ENCODE measurements around the gene CCDC85A. TPM values are rescaled to one million over a fixed set of nuclear protein-coding genes. Genes with fewer than 3 reads are reported as not detected.
"Not testable (repeated sequence)": the region's sequence is repeated elsewhere in the genome, so short reads cannot be mapped to it uniquely, and the experiment has no call there.

CCDC85A gene
- total RNA-seq (not detected), polyA plus RNA-seq (not detected)

GRCh38 chr2:56183643-56184499 is at the start of gene CCDC85A:
TSS of gene CCDC85A (plus strand) at chr2:56183990. CDS start at chr2:56184625, 635 bp downstream.
- H3K27ac ChIP-seq (ENCODE audit: insufficient read depth, low read length, poor library complexity, severe bottlenecking): no peak within 1 kb of the TSS
- H3K9me3 ChIP-seq (ENCODE audit: control insufficient read depth in 2 of 2, low read length in 2 of 2): no peaks in the 10 kb centered on the region
- peaks cover 13% of the 10 kb centered on the region for H3K27me3 ChIP-seq (ENCODE audit: control insufficient read depth, insufficient read depth, low read length)
- H3K27me3 Mint-ChIP-seq: peaks cover 67% of the 10 kb centered on the region
- no peak within 1 kb of the TSS for H3K4me3 ChIP-seq (ENCODE audit: low read depth, low read length)
- peak within 1 kb of the TSS in 2 of 4 donors; percentile 14 to 50 for H3K4me3 Mint-ChIP-seq
- peaks cover 0 to 15% (median 2%) of the 10 kb centered on the region in 4 donors for H3K4me1 Mint-ChIP-seq
- no peaks in the 10 kb centered on the region for H3K36me3 Mint-ChIP-seq
- ATAC-seq (ENCODE audit: low read depth in 2 of 2) (peak; percentile 49 to 55), DNase-seq (peak; percentile 6 to 62 (median 26))
- H3K9me3 Mint-ChIP-seq: peaks cover 0 to 4% (median 0%) of the 10 kb centered on the region in 7 donors
- H3K36me3 ChIP-seq (ENCODE audit: control insufficient read depth, insufficient read depth, low read length): no peaks in the 10 kb centered on the region
- H3K27ac Mint-ChIP-seq: no peak within 1 kb of the TSS
- peaks cover 7% of the 10 kb centered on the region for H3K4me1 ChIP-seq (ENCODE audit: control insufficient read depth, insufficient read depth, low read length, poor library complexity, severe bottlenecking)

DNA sequence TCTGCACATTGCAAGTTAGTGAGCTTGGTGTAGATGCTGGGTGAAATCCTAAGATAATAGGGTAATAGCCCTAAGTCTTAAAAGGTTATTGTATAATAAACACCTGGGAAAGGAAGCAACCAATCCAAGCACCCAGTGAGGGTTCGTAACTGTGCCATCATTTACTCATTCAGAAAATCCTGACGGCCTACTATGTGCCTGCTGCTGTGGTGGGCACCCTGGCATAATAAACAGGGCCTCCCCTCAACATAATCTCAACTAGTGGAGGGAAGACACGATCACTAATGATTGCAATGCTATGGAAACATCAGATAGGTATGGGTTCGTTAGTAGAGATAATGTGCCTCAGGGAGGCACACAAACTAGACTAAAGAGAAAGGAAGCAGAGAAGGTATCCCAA is 48.9 kb upstream of the CCDC85A start:
- Histone ChIP-seq H3K4me1 (ENCODE audit: control insufficient read depth, insufficient read depth, low read length, poor library complexity, severe bottlenecking) (no peaks in the 10 kb centered on the region), H3K27ac (ENCODE audit: insufficient read depth, low read length, poor library complexity, severe bottlenecking) (no peak overlapping the region), H3K36me3 (ENCODE audit: control insufficient read depth, insufficient read depth, low read length) (no peaks in the 10 kb centered on the region), H3K4me3 (ENCODE audit: low read depth, low read length) (no peak overlapping the region), H3K9me3 (ENCODE audit: control insufficient read depth in 2 of 2, low read length in 2 of 2) (no peaks in the 10 kb centered on the region), H3K27me3 (ENCODE audit: control insufficient read depth, insufficient read depth, low read length) (no peaks in the 10 kb centered on the region)
- ATAC-seq (ENCODE audit: low read depth in 2 of 2) (no peak), DNase-seq (no peak)
- no peaks in the 10 kb centered on the region for H3K4me1 Mint-ChIP-seq
- no peak overlapping the region for H3K27ac Mint-ChIP-seq
- no peak overlapping the region for H3K4me3 Mint-ChIP-seq
- H3K9me3 Mint-ChIP-seq: peaks cover 0 to 9% (median 0%) of the 10 kb centered on the region in 7 donors
- no peaks in the 10 kb centered on the region for H3K27me3 Mint-ChIP-seq
- H3K36me3 Mint-ChIP-seq: no peaks in the 10 kb centered on the region

DNA sequence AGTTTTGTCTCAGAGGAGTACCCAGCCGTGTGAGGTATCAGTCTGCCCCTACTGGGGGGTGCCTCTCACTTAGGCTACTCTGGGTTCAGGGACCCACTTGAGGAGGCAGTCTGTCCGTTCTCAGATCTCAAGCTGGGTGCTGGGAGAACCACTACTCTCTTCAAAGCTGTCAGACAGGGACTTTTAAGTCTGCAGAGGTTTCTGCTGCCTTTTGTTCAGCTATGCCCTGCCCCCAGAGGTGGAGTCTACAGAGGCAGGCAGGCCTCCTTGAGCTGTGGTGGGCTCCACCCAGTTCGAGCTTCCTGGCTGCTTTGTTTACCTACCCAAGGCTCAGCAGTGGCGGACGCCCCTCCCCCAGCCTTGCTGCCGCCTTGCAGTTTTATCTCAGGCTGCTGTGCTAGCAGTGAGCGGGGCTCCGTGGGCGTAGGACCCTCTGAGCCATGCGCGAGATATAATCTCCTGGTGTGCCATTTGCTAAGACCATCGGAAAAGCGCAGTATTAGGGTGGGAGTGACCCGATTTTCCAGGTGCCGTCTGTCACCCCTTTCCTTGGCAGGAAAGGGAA is 41.2 kb upstream of the CCDC85A start:
- H3K4me3 ChIP-seq (ENCODE audit: low read depth, low read length): not testable (repeated sequence)

GRCh38 chr2:56147907-56148306 is 35.9 kb upstream of the CCDC85A start:
- Histone ChIP-seq H3K4me1 (ENCODE audit: control insufficient read depth, insufficient read depth, low read length, poor library complexity, severe bottlenecking) (no peaks in the 10 kb centered on the region), H3K27ac (ENCODE audit: insufficient read depth, low read length, poor library complexity, severe bottlenecking) (no peak overlapping the region), H3K36me3 (ENCODE audit: control insufficient read depth, insufficient read depth, low read length) (no peaks in the 10 kb centered on the region), H3K9me3 (ENCODE audit: control insufficient read depth in 2 of 2, low read length in 2 of 2) (no peaks in the 10 kb centered on the region), H3K27me3 (ENCODE audit: control insufficient read depth, insufficient read depth, low read length) (no peaks in the 10 kb centered on the region), H3K4me3 (ENCODE audit: low read depth, low read length) (no peak overlapping the region)
- DNase-seq (no peak), ATAC-seq (ENCODE audit: low read depth in 2 of 2) (no peak)
- Mint-ChIP-seq H3K4me3 (no peak overlapping the region), H3K27ac (no peak overlapping the region), H3K9me3 (peaks cover 0 to 5% (median 3%) of the 10 kb centered on the region in 7 donors), H3K36me3 (no peaks in the 10 kb centered on the region), H3K4me1 (no peaks in the 10 kb centered on the region), H3K27me3 (no peaks in the 10 kb centered on the region)

More for the DNA sequence above, 41.2 kb upstream of the CCDC85A start:
- not testable (repeated sequence) for H3K4me1 Mint-ChIP-seq; H3K4me1 ChIP-seq (ENCODE audit: control insufficient read depth, insufficient read depth, low read length, poor library complexity, severe bottlenecking); H3K27me3 Mint-ChIP-seq; H3K27me3 ChIP-seq (ENCODE audit: control insufficient read depth, insufficient read depth, low read length); ATAC-seq (ENCODE audit: low read depth in 2 of 2); H3K27ac Mint-ChIP-seq; DNase-seq; H3K9me3 ChIP-seq (ENCODE audit: control insufficient read depth in 2 of 2, low read length in 2 of 2); H3K9me3 Mint-ChIP-seq; H3K36me3 Mint-ChIP-seq; H3K4me3 Mint-ChIP-seq; H3K36me3 ChIP-seq (ENCODE audit: control insufficient read depth, insufficient read depth, low read length); H3K27ac ChIP-seq (ENCODE audit: insufficient read depth, low read length, poor library complexity, severe bottlenecking)

DNA sequence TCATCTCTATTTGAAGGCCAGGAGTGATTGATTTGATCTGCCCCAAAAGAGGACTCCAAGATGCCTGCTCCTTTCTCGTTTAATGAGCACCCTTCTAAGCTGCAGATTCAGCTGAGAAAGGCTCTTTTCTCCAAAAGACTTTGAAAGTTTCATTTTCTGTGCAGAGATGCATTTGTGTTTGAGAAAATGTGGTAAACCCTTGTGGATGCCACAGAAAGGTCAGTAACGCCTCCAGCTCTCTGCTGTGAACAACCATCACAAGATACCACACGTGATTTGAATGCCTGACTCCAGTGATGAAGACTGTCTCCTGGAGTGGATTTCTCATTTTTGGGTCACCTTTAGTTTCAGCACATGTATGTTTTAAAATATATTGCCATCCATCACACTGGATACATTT is 35.0 kb upstream of the CCDC85A start:
- ATAC-seq (ENCODE audit: low read depth in 2 of 2): no peak

GRCh38 chr2:56151841-56152240 is 31.9 kb upstream of the CCDC85A start:
- Histone ChIP-seq H3K27ac (ENCODE audit: insufficient read depth, low read length, poor library complexity, severe bottlenecking) (no peak overlapping the region), H3K36me3 (ENCODE audit: control insufficient read depth, insufficient read depth, low read length) (no peaks in the 10 kb centered on the region), H3K4me1 (ENCODE audit: control insufficient read depth, insufficient read depth, low read length, poor library complexity, severe bottlenecking) (no peaks in the 10 kb centered on the region), H3K27me3 (ENCODE audit: control insufficient read depth, insufficient read depth, low read length) (no peaks in the 10 kb centered on the region), H3K4me3 (ENCODE audit: low read depth, low read length) (no peak overlapping the region), H3K9me3 (ENCODE audit: control insufficient read depth in 2 of 2, low read length in 2 of 2) (no peaks in the 10 kb centered on the region)
- no peaks in the 10 kb centered on the region for H3K36me3 Mint-ChIP-seq
- ATAC-seq (ENCODE audit: low read depth in 2 of 2) (no peak), DNase-seq (no peak)
- no peaks in the 10 kb centered on the region for H3K27me3 Mint-ChIP-seq
- H3K4me1 Mint-ChIP-seq: no peaks in the 10 kb centered on the region
- H3K9me3 Mint-ChIP-seq: peaks cover 0 to 5% (median 1%) of the 10 kb centered on the region in 7 donors
- no peak overlapping the region for H3K4me3 Mint-ChIP-seq
- no peak overlapping the region for H3K27ac Mint-ChIP-seq

More for the DNA sequence above, 35.0 kb upstream of the CCDC85A start:
- Mint-ChIP-seq H3K4me3 (no peak overlapping the region), H3K4me1 (no peaks in the 10 kb centered on the region), H3K9me3 (peaks cover 0 to 5% (median 1%) of the 10 kb centered on the region in 7 donors), H3K27ac (no peak overlapping the region), H3K27me3 (no peaks in the 10 kb centered on the region), H3K36me3 (no peaks in the 10 kb centered on the region)
- H3K4me1 ChIP-seq (ENCODE audit: control insufficient read depth, insufficient read depth, low read length, poor library complexity, severe bottlenecking): no peaks in the 10 kb centered on the region
- no peak overlapping the region for H3K27ac ChIP-seq (ENCODE audit: insufficient read depth, low read length, poor library complexity, severe bottlenecking)
- no peak for DNase-seq
- no peaks in the 10 kb centered on the region for H3K9me3 ChIP-seq (ENCODE audit: control insufficient read depth in 2 of 2, low read length in 2 of 2)
- no peaks in the 10 kb centered on the region for H3K27me3 ChIP-seq (ENCODE audit: control insufficient read depth, insufficient read depth, low read length)
- H3K4me3 ChIP-seq (ENCODE audit: low read depth, low read length): no peak overlapping the region
- H3K36me3 ChIP-seq (ENCODE audit: control insufficient read depth, insufficient read depth, low read length): no peaks in the 10 kb centered on the region

DNA sequence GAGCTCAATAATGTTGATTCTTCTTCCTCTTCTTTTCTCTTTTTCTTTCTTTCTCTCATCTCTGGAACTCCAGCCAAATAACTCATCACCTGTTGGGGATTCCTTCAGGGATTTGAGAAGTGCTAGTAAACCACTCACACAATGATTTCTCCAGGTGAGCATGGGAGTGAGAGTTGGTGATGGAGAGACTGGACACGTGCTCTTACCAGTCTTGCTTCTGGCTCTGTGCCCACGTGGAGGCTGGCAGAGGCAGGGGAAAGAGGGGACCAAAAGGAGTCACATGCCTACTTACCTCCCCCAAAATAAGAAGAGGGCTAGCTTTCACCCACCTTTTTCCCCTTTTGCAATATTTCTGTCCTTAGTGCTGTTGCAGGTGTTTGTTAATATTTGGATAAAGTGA is 28.6 kb upstream of the CCDC85A start:
- no peaks in the 10 kb centered on the region for H3K4me1 Mint-ChIP-seq

More for the DNA sequence above, 28.6 kb upstream of the CCDC85A start:
- H3K36me3 Mint-ChIP-seq: no peaks in the 10 kb centered on the region
- no peak overlapping the region for H3K27ac Mint-ChIP-seq
- Histone ChIP-seq H3K9me3 (ENCODE audit: control insufficient read depth in 2 of 2, low read length in 2 of 2) (no peaks in the 10 kb centered on the region), H3K4me1 (ENCODE audit: control insufficient read depth, insufficient read depth, low read length, poor library complexity, severe bottlenecking) (no peaks in the 10 kb centered on the region), H3K4me3 (ENCODE audit: low read depth, low read length) (no peak overlapping the region), H3K27me3 (ENCODE audit: control insufficient read depth, insufficient read depth, low read length) (no peaks in the 10 kb centered on the region), H3K27ac (ENCODE audit: insufficient read depth, low read length, poor library complexity, severe bottlenecking) (no peak overlapping the region), H3K36me3 (ENCODE audit: control insufficient read depth, insufficient read depth, low read length) (no peaks in the 10 kb centered on the region)
- ATAC-seq (ENCODE audit: low read depth in 2 of 2): no peak
- no peaks in the 10 kb centered on the region for H3K27me3 Mint-ChIP-seq
- H3K9me3 Mint-ChIP-seq: peaks cover 0 to 5% (median 2%) of the 10 kb centered on the region in 7 donors
- no peak overlapping the region for H3K4me3 Mint-ChIP-seq
- DNase-seq: no peak
